GM10248 (cell line): ENCODE measurements around the gene FHL2.

Experiments used
- CTCF ChIA-PET: fragments of 300-600 bp; sonication (Branson Sonifier 250); formaldehyde crosslinking; extraction: SDS; loops from one replicate; lab custom pipeline; 2021; ENCODE audit warnings: antibody characterized with exemption; lab: Yijun Ruan, JAX
- POLR2A ChIA-PET: fragments of 350-650 bp; sonication (Branson Sonifier 250); formaldehyde crosslinking; extraction: SDS; loops from one replicate; lab custom pipeline; 2020; ENCODE audit warnings: antibody characterized with exemption; lab: Yijun Ruan, JAX
- DNase-seq: peaks from one replicate; pipeline ENCODE4 v3.0.0; 2012; ENCODE audit errors: extremely low spot score
- TF ChIP-seq, protein P1 (sequence below): IDR thresholded peaks from 2 replicates; pipeline ENCODE4 v1.5.1; 2012; ENCODE audit warnings: mild to moderate bottlenecking, low read depth; ENCODE audit errors: extremely low read depth, missing control alignments, control extremely low read depth

Gene FHL2

DNA sequence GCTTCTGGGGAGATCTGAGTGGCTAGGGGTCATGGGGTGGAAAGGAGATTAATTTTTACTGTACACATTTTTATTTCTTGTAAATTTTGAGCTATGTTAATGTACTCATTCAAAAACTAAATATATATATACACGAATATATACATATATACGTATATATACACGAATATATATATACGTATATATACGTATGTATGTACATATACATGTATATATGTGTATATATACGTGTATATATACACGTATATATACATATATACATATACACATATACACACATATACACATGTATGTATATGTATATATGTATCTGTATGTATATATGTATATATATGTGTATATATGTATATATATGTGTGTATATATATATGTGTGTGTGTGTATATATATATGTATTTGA lies 3.0 kb upstream of the FHL2 start:
- POLR2A ChIA-PET = no interaction called here
- TF ChIP-seq, protein P1, sequence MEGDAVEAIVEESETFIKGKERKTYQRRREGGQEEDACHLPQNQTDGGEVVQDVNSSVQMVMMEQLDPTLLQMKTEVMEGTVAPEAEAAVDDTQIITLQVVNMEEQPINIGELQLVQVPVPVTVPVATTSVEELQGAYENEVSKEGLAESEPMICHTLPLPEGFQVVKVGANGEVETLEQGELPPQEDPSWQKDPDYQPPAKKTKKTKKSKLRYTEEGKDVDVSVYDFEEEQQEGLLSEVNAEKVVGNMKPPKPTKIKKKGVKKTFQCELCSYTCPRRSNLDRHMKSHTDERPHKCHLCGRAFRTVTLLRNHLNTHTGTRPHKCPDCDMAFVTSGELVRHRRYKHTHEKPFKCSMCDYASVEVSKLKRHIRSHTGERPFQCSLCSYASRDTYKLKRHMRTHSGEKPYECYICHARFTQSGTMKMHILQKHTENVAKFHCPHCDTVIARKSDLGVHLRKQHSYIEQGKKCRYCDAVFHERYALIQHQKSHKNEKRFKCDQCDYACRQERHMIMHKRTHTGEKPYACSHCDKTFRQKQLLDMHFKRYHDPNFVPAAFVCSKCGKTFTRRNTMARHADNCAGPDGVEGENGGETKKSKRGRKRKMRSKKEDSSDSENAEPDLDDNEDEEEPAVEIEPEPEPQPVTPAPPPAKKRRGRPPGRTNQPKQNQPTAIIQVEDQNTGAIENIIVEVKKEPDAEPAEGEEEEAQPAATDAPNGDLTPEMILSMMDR = no peak
- CTCF ChIA-PET = interaction anchor here (1.0 kb wide), 1 partner anchor 32 kb away, joined by 3 read pairs; no protein-coding TSS in a partner anchor
- no peak for DNase-seq

DNA sequence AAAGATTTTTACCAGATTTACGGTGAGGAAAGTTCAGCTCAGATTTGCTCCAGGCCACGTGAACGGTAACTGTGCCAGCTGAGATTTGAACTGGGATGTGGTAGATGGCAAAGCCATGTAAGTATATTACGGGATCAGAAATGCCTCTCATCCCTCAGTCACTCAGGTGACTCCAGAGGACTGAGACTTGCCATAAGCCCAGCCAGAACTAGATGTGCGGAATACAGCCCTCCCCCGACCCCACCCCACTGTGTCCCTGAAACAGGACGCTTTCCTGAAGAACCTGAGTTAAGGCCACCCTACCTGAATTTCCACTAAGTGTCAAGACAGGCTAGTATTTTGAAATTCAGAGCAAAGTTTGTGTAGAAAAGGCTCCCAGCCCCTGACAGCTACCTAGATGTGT lies 1.3 kb upstream of the FHL2 start:
- DNase-seq = no peak
- CTCF ChIA-PET = interaction anchor here (0.8 to 1.7 kb wide), 5 partner anchors 9 to 36 kb away, joined by 3 read pairs; no protein-coding TSS in a partner anchor
- TF ChIP-seq, protein P1 = no peak
- POLR2A ChIA-PET = no interaction called here

DNA sequence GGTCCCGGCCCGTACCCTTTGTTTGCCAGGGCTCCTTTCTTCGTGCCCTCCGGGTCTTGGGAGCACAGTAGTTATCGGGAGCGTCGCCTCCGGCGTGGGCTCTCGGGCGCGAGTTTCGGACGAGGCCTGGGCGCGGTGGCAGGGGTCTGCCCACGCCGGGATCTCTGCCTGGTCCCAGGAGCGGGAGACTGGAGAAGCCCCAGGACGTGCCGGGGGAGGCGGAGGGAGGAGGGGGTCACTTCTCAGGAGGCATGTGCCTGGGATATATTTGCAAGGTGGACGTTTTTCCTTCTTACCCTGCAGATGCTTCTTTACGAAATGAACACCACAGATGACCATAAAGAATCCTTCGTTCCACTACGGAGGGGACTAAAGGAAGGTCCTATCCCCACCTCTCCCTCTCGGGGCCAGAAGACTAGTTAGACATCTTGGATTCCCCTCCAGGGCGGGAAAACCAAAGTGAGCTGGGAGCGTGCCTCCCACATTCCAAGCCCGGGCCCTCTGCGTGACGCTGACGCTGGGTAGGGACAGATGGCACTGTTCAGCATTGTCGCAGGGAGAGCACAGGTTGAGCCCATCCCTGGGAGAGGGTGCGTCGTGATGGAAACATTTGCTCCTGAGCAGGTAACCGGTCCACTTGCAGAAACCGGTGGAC lies 483 bp upstream of the FHL2 start:
- no peak for DNase-seq
- TF ChIP-seq, protein P1 = no peak
- ChIA-PET POLR2A (no interaction called here), CTCF (interaction anchor here (0.8 to 1.7 kb wide), 6 partner anchors 9 to 22 kb away, joined by 3 to 4 read pairs (median 3); no protein-coding TSS in a partner anchor)

DNA sequence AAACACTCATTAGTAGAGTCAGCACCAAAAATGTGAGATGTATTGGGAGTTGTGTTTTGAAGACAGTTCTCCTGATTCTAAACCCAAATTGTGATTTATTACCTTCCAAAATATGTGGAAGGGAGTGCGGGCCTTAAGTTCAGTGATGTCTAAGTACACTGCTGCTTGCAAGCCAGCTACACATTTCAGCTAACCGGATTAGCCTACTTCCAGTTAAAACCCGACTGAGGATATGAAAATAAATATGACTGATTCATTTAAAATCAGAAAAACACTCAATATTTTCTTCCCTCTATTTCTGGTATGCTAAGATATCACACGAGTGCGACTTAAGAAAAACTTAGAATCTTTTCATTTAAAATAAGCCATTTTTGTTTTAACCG lies 907 bp downstream of the FHL2 start:
- TF ChIP-seq, protein P1 = no peak
- ChIA-PET CTCF (interaction anchor here (1.2 to 1.4 kb wide), 2 partner anchors 8 to 23 kb away, joined by 3 to 4 read pairs; no protein-coding TSS in a partner anchor), POLR2A (no interaction called here)
- DNase-seq = no peak

DNA sequence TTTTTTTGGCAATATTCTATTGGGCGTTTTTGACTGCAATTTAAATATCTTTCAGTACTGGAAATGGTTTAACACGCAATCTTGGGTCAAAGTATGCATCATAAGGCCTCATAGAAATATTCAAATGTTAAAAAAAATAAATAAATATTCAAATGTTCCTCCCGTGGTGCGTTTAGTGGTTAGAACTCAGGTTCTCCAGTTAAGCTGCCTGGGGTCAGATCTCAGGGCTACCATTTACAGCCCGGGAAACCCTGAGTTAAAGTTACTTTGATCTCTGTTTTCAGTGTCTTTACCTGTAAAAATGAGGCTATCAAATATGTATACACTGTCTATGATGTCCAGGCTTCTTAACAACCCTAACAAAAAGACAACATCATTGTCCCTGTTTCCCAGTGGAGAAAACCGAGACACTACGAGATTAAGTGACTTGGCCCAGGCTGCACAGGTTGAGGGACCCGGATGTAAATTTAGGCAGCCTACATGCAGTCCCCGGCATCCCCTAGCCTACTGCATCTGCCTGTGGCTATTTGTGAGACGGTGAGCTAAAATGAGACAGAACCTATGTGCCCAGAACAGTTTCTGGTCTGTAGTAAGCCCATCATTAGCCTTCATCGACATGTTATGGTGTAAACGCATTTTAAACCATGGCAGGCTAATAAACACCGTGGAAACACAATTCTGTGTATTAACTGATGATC lies 1.7 kb downstream of the FHL2 start:
- ChIA-PET CTCF (no interaction called here), POLR2A (no interaction called here)
- no peak for DNase-seq
- TF ChIP-seq, protein P1 = no peak

DNA sequence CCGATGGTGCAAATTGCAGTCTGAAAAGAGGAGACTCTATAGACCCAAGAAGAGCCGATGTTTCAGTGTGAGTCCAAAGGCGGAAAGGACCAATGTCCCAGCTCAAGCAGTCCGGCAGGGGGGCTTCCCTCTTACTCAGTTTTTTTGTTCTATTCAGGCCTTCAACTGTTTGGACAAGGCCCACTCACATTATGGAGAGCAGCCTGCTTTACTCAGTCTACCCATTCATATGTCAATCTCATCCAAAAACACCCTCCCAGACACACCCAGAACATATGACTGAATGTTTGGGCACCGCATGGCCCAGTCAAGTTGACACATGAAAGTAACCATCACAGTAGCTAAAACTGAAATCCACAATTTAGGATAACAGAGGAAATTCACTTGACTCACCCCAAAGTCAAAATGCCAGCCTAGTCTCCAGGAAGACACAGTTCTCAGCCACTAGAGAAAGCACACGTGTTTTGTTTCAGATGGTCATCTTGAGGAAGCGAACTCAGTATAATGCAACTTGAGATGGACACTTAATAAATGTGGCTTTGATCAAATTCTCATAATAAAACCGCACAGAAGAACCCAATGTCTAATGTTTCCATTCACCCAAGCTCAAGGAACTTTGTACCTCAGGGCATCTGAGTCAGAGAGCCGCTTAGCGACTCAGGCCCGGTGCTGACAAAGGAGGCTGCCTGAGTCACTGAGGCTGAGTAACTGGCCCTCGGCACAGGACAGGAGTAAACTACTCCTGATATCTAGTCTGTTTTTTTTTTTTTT lies 2.4 kb downstream of the FHL2 start:
- POLR2A ChIA-PET = no interaction called here
- CTCF ChIA-PET = no interaction called here
- TF ChIP-seq, protein P1 = no peak

More for the DNA sequence above, 2.4 kb downstream of the FHL2 start:
- DNase-seq = no peak
